Measurements from ENCODE around the gene TMEM222.

Gene TMEM222

GRCh38 chr1:27306071-27306470 lies 15.9 kb upstream of the TMEM222 start:
- no peak overlapping the region for H3K4me2 ChIP-seq (ENCODE audit: low read depth, low read length, poor library complexity, severe bottlenecking)
- H3K9me3 ChIP-seq (ENCODE audit: insufficient read depth, low read depth, low read length): no peaks in the 10 kb centered on the region
- H3K27me3 ChIP-seq (ENCODE audit: insufficient read depth, low read length, poor library complexity, severe bottlenecking): no peaks in the 10 kb centered on the region
- H3F3A ChIP-seq (ENCODE audit: low read depth): no peaks in the 10 kb centered on the region
- no peak overlapping the region for H2AFZ ChIP-seq (ENCODE audit: low read length)
- H3K9ac ChIP-seq (ENCODE audit: low read depth, low read length, poor library complexity, severe bottlenecking): no peak overlapping the region
- no peak overlapping the region for H3K4me3 ChIP-seq (ENCODE audit: low read length, poor library complexity, severe bottlenecking)
- no peaks in the 10 kb centered on the region for H3K9me2 ChIP-seq (replicated peaks; ENCODE audit: low read depth, low read length)
- H3K36me3 ChIP-seq (ENCODE audit: insufficient read depth, low read length): peaks cover 19% of the 10 kb centered on the region; the same call in 1 of the 2 replicates
- H3K4me1 ChIP-seq (ENCODE audit: insufficient read depth, low read length, poor library complexity, severe bottlenecking): peaks cover 9% of the 10 kb centered on the region
- TF ChIP-seq, protein P1, sequence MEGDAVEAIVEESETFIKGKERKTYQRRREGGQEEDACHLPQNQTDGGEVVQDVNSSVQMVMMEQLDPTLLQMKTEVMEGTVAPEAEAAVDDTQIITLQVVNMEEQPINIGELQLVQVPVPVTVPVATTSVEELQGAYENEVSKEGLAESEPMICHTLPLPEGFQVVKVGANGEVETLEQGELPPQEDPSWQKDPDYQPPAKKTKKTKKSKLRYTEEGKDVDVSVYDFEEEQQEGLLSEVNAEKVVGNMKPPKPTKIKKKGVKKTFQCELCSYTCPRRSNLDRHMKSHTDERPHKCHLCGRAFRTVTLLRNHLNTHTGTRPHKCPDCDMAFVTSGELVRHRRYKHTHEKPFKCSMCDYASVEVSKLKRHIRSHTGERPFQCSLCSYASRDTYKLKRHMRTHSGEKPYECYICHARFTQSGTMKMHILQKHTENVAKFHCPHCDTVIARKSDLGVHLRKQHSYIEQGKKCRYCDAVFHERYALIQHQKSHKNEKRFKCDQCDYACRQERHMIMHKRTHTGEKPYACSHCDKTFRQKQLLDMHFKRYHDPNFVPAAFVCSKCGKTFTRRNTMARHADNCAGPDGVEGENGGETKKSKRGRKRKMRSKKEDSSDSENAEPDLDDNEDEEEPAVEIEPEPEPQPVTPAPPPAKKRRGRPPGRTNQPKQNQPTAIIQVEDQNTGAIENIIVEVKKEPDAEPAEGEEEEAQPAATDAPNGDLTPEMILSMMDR (conservative IDR thresholded peaks at IDR 0.05; ENCODE audit: low read length): no peak
- TF ChIP-seq EZH2phosphoT487 (IDR thresholded peaks at IDR 0.05; ENCODE audit: borderline replicate concordance): no peak
- no peaks in the 10 kb centered on the region for H4K20me1 ChIP-seq (ENCODE audit: insufficient read depth, low read length, poor library complexity, severe bottlenecking)
- no peaks in the 10 kb centered on the region for H3K79me2 ChIP-seq (ENCODE audit: insufficient read depth, low read length)

- no peaks in the 10 kb centered on the region for H3K27me3 ChIP-seq (ENCODE audit: insufficient read depth, low read length, poor library complexity, severe bottlenecking)
- peaks cover 9% of the 10 kb centered on the region for H3K4me1 ChIP-seq (ENCODE audit: insufficient read depth, low read length, poor library complexity, severe bottlenecking)
- H4K20me1 ChIP-seq (ENCODE audit: insufficient read depth, low read length, poor library complexity, severe bottlenecking): no peaks in the 10 kb centered on the region
- H3K9ac ChIP-seq (ENCODE audit: low read depth, low read length, poor library complexity, severe bottlenecking): peak overlapping the region; percentile 44
- no peak overlapping the region for H3K4me2 ChIP-seq (ENCODE audit: low read depth, low read length, poor library complexity, severe bottlenecking)
- H2AFZ ChIP-seq (ENCODE audit: low read length): no peak overlapping the region
- no peak for TF ChIP-seq EZH2phosphoT487 (IDR thresholded peaks at IDR 0.05; ENCODE audit: borderline replicate concordance)
- TF ChIP-seq, protein P1 (conservative IDR thresholded peaks at IDR 0.05; ENCODE audit: low read length): 0 out of 2 replicates have a peak, but pooled peaks have one; percentile 17
- peaks cover 9% of the 10 kb centered on the region; the same call in 1 of the 2 replicates for H3K36me3 ChIP-seq (ENCODE audit: insufficient read depth, low read length)
- H3F3A ChIP-seq (ENCODE audit: low read depth): no peaks in the 10 kb centered on the region
- no peak overlapping the region for H3K4me3 ChIP-seq (ENCODE audit: low read length, poor library complexity, severe bottlenecking)
- no peaks in the 10 kb centered on the region for H3K79me2 ChIP-seq (ENCODE audit: insufficient read depth, low read length)
- no peaks in the 10 kb centered on the region for H3K9me2 ChIP-seq (replicated peaks; ENCODE audit: low read depth, low read length)
- H3K9me3 ChIP-seq (ENCODE audit: insufficient read depth, low read depth, low read length): no peaks in the 10 kb centered on the region
Observed at GRCh38 chr1:27306892-27307761, 14.8 kb upstream of the TMEM222 start.

DNA sequence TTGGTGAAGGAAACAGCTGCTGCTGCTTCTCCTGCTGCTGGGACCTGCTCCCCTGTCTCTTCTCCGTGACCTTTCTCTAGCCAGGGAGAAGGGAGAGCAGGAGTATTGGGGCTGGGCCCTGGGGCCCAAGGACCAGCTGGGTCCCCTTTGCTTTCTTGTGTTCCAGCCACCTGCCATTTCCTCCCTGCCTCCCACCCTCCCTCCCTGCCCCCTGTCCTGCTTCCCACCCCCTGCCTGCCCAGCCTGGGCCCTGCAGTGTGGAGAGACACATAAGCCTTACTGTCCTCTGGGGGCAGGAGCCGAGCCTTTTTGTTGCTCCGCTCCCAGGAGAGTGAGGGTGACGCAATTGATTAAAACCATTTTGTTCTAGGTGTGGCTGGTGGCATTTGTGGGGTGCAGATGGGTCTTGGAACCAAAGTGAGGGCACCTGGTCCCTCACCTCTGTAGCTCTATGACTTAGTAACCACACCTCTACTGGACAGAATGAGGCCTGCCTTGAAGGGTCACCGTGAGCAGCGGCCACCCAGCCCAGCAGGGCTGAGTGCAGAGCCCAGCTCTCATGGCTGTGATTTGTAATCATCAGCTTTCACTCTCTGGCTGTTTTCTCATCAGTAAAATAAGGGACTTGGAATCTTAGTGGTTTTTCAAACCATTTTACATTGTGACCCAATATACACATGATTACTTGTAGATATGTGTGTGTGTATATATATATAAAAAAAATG lies 13.9 kb upstream of the TMEM222 start:
- H2AFZ ChIP-seq (ENCODE audit: low read length): no peak overlapping the region
- H3F3A ChIP-seq (ENCODE audit: low read depth): no peaks in the 10 kb centered on the region
- no peaks in the 10 kb centered on the region for H3K27me3 ChIP-seq (ENCODE audit: insufficient read depth, low read length, poor library complexity, severe bottlenecking)
- H3K4me3 ChIP-seq (ENCODE audit: low read length, poor library complexity, severe bottlenecking): no peak overlapping the region
- peaks cover 9% of the 10 kb centered on the region for H3K4me1 ChIP-seq (ENCODE audit: insufficient read depth, low read length, poor library complexity, severe bottlenecking)
- H3K9me2 ChIP-seq (replicated peaks; ENCODE audit: low read depth, low read length): no peaks in the 10 kb centered on the region
- H3K36me3 ChIP-seq (ENCODE audit: insufficient read depth, low read length): peaks cover 3% of the 10 kb centered on the region; the same call in 1 of the 2 replicates
- TF ChIP-seq, protein P1 (conservative IDR thresholded peaks at IDR 0.05; ENCODE audit: low read length): no peak
- TF ChIP-seq EZH2phosphoT487 (IDR thresholded peaks at IDR 0.05; ENCODE audit: borderline replicate concordance): no peak
- no peaks in the 10 kb centered on the region for H3K9me3 ChIP-seq (ENCODE audit: insufficient read depth, low read depth, low read length)
- no peak overlapping the region for H3K4me2 ChIP-seq (ENCODE audit: low read depth, low read length, poor library complexity, severe bottlenecking)
- H4K20me1 ChIP-seq (ENCODE audit: insufficient read depth, low read length, poor library complexity, severe bottlenecking): no peaks in the 10 kb centered on the region
- no peaks in the 10 kb centered on the region for H3K79me2 ChIP-seq (ENCODE audit: insufficient read depth, low read length)
- peak overlapping the region; percentile 44 for H3K9ac ChIP-seq (ENCODE audit: low read depth, low read length, poor library complexity, severe bottlenecking)

Data from Loucy (cell line).